Ishikawa (cell line): ENCODE results near the gene GRIK1.

Source experiments
- EP300 ChIP-seq: IDR thresholded peaks from 2 replicates; pipeline ENCODE4 v1.6.1; 2012; ENCODE audit warnings: borderline replicate concordance
- FOXM1 ChIP-seq: IDR thresholded peaks from 2 replicates; pipeline ENCODE4 v1.6.1; 2012; ENCODE audit warnings: low read depth, borderline replicate concordance
- MAX ChIP-seq: IDR thresholded peaks from 2 replicates; pipeline ENCODE4 v1.6.1; 2012
- RAD21 ChIP-seq: IDR thresholded peaks from 2 replicates; pipeline ENCODE4 v1.6.1; 2012; ENCODE audit warnings: low read depth
- REST ChIP-seq: IDR thresholded peaks from 2 replicates; pipeline ENCODE4 v1.6.1; 2012; ENCODE audit warnings: low read depth, mild to moderate bottlenecking
- USF1 ChIP-seq: IDR thresholded peaks from 2 replicates; pipeline ENCODE4 v1.6.1; 2012
- YY1 ChIP-seq: IDR thresholded peaks from 2 replicates; pipeline ENCODE4 v1.6.1; 2012; ENCODE audit warnings: low read depth

- TF ChIP-seq RAD21 = no peak
- TF ChIP-seq USF1 = no peak
- TF ChIP-seq YY1 = no peak
- TF ChIP-seq EP300 = no peak
- no peak for TF ChIP-seq FOXM1
- no peak for TF ChIP-seq MAX
- no peak for TF ChIP-seq REST
Measured at GRCh38 chr21:29822064-29822463, 117.7 kb downstream of the GRIK1 start.
